ENCODE data around the gene ELP1.

GRCh38 chr9:108960331-108960730, 26.4 kb upstream of the ELP1 start:
- TF ChIP-seq, protein P1, sequence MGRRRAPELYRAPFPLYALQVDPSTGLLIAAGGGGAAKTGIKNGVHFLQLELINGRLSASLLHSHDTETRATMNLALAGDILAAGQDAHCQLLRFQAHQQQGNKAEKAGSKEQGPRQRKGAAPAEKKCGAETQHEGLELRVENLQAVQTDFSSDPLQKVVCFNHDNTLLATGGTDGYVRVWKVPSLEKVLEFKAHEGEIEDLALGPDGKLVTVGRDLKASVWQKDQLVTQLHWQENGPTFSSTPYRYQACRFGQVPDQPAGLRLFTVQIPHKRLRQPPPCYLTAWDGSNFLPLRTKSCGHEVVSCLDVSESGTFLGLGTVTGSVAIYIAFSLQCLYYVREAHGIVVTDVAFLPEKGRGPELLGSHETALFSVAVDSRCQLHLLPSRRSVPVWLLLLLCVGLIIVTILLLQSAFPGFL (CRISPR knock-in tag; IDR thresholded peaks at IDR 0.05; ENCODE audit: borderline replicate concordance): no peak
- TF ChIP-seq, protein P2, sequence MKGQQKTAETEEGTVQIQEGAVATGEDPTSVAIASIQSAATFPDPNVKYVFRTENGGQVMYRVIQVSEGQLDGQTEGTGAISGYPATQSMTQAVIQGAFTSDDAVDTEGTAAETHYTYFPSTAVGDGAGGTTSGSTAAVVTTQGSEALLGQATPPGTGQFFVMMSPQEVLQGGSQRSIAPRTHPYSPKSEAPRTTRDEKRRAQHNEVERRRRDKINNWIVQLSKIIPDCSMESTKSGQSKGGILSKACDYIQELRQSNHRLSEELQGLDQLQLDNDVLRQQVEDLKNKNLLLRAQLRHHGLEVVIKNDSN (CRISPR knock-in tag; IDR thresholded peaks at IDR 0.05): no peak
- TF ChIP-seq, protein P3, sequence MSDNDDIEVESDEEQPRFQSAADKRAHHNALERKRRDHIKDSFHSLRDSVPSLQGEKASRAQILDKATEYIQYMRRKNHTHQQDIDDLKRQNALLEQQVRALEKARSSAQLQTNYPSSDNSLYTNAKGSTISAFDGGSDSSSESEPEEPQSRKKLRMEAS (CRISPR knock-in tag; IDR thresholded peaks at IDR 0.05): no peak
- TF ChIP-seq CTCF (IDR thresholded peaks at IDR 0.05) (no peak), E2F5 (CRISPR knock-in tag; IDR thresholded peaks at IDR 0.05) (no peak), ATF2 (CRISPR knock-in tag; IDR thresholded peaks at IDR 0.05; ENCODE audit: borderline replicate concordance, low read depth) (no peak)

Data from WTC11 (cell line).